ENCODE data around the gene COL7A1.

GRCh38 chr3:48569400-48569799, 25.7 kb downstream of the COL7A1 start:
- no peak for TF ChIP-seq HDGF (IDR thresholded peaks at IDR 0.05; ENCODE audit: borderline replicate concordance)
- TF ChIP-seq FOXM1 (IDR thresholded peaks at IDR 0.05; ENCODE audit: borderline replicate concordance), result no peak
- TF ChIP-seq BHLHE40 (IDR thresholded peaks at IDR 0.05; ENCODE audit: borderline replicate concordance), result no peak
- TF ChIP-seq TARDBP (IDR thresholded peaks at IDR 0.05), result no peak
- TF ChIP-seq FOXK2 (IDR thresholded peaks at IDR 0.05), result no peak
- no peak for TF ChIP-seq SUZ12 (IDR thresholded peaks at IDR 0.05)
- TF ChIP-seq FOXA1 (IDR thresholded peaks at IDR 0.05), result no peak
- no peak for TF ChIP-seq CTBP1 (IDR thresholded peaks at IDR 0.05; ENCODE audit: borderline replicate concordance)
